ENCODE measurements around the gene LURAP1L. TPM values are rescaled to one million over a fixed set of nuclear protein-coding genes. Genes with fewer than 3 reads are reported as not detected.

LURAP1L gene
- total and polyA plus RNA-seq, 5 donors from 2014 or later = not detected

- Histone ChIP-seq H3K36me3 (ENCODE audit: control insufficient read depth, insufficient read depth, low read length) (no peaks in the 10 kb centered on the region), H3K4me1 (ENCODE audit: control insufficient read depth, insufficient read depth, low read length, poor library complexity, severe bottlenecking) (no peaks in the 10 kb centered on the region), H3K4me3 (ENCODE audit: low read depth, low read length) (no peak overlapping the region), H3K27me3 (ENCODE audit: control insufficient read depth, insufficient read depth, low read length) (no peaks in the 10 kb centered on the region), H3K27ac (ENCODE audit: insufficient read depth, low read length, poor library complexity, severe bottlenecking) (no peak overlapping the region), H3K9me3 (ENCODE audit: control insufficient read depth in 2 of 2, low read length in 2 of 2) (peaks cover 0 to 2% of the 10 kb centered on the region in 2 experiments)
- H3K4me3 Mint-ChIP-seq = no peak overlapping the region
- DNase-seq (no peak), ATAC-seq (ENCODE audit: low read depth in 2 of 2) (no peak)
- H3K27me3 Mint-ChIP-seq = no peaks in the 10 kb centered on the region
- peaks cover 0 to 19% (median 6%) of the 10 kb centered on the region in 7 donors for H3K9me3 Mint-ChIP-seq
- no peak overlapping the region for H3K27ac Mint-ChIP-seq
- no peaks in the 10 kb centered on the region for H3K4me1 Mint-ChIP-seq
- H3K36me3 Mint-ChIP-seq = no peaks in the 10 kb centered on the region
These were observed 26.8 kb downstream of the LURAP1L start for GRCh38 chr9:12801663-12802062.

- Mint-ChIP-seq H3K27me3 (no peaks in the 10 kb centered on the region), H3K4me3 (no peak overlapping the region), H3K27ac (no peak overlapping the region), H3K9me3 (peaks cover 0 to 19% (median 6%) of the 10 kb centered on the region in 7 donors), H3K4me1 (no peaks in the 10 kb centered on the region), H3K36me3 (no peaks in the 10 kb centered on the region)
- peaks cover 0 to 2% of the 10 kb centered on the region in 2 experiments for H3K9me3 ChIP-seq (ENCODE audit: control insufficient read depth in 2 of 2, low read length in 2 of 2)
- H3K36me3 ChIP-seq (ENCODE audit: control insufficient read depth, insufficient read depth, low read length) = no peaks in the 10 kb centered on the region
- no peak for DNase-seq
- no peak overlapping the region for H3K4me3 ChIP-seq (ENCODE audit: low read depth, low read length)
- H3K27me3 ChIP-seq (ENCODE audit: control insufficient read depth, insufficient read depth, low read length) = no peaks in the 10 kb centered on the region
- H3K27ac ChIP-seq (ENCODE audit: insufficient read depth, low read length, poor library complexity, severe bottlenecking) = no peak overlapping the region
- no peaks in the 10 kb centered on the region for H3K4me1 ChIP-seq (ENCODE audit: control insufficient read depth, insufficient read depth, low read length, poor library complexity, severe bottlenecking)
- no peak for ATAC-seq (ENCODE audit: low read depth in 2 of 2)
These were observed 27.3 kb downstream of the LURAP1L start for GRCh38 chr9:12802093-12802492.

GRCh38 chr9:12808569-12808968 lies 33.7 kb downstream of the LURAP1L start:
- H3K27me3 ChIP-seq (ENCODE audit: control insufficient read depth, insufficient read depth, low read length) = no peaks in the 10 kb centered on the region
- ATAC-seq (ENCODE audit: low read depth in 2 of 2) (no peak), DNase-seq (no peak)
- H3K4me3 ChIP-seq (ENCODE audit: low read depth, low read length) = no peak overlapping the region
- H3K4me1 Mint-ChIP-seq = no peaks in the 10 kb centered on the region
- H3K36me3 ChIP-seq (ENCODE audit: control insufficient read depth, insufficient read depth, low read length) = no peaks in the 10 kb centered on the region
- no peak overlapping the region for H3K27ac ChIP-seq (ENCODE audit: insufficient read depth, low read length, poor library complexity, severe bottlenecking)
- H3K4me1 ChIP-seq (ENCODE audit: control insufficient read depth, insufficient read depth, low read length, poor library complexity, severe bottlenecking) = no peaks in the 10 kb centered on the region
- H3K9me3 Mint-ChIP-seq = peaks cover 2 to 13% (median 9%) of the 10 kb centered on the region in 7 donors
- no peaks in the 10 kb centered on the region for H3K27me3 Mint-ChIP-seq
- H3K4me3 Mint-ChIP-seq = no peak overlapping the region
- no peaks in the 10 kb centered on the region for H3K36me3 Mint-ChIP-seq
- no peaks in the 10 kb centered on the region for H3K9me3 ChIP-seq (ENCODE audit: control insufficient read depth in 2 of 2, low read length in 2 of 2)
- no peak overlapping the region for H3K27ac Mint-ChIP-seq

- Histone ChIP-seq H3K4me1 (ENCODE audit: control insufficient read depth, insufficient read depth, low read length, poor library complexity, severe bottlenecking) (no peaks in the 10 kb centered on the region), H3K36me3 (ENCODE audit: control insufficient read depth, insufficient read depth, low read length) (no peaks in the 10 kb centered on the region), H3K27ac (ENCODE audit: insufficient read depth, low read length, poor library complexity, severe bottlenecking) (no peak overlapping the region), H3K4me3 (ENCODE audit: low read depth, low read length) (no peak overlapping the region), H3K9me3 (ENCODE audit: control insufficient read depth in 2 of 2, low read length in 2 of 2) (no peaks in the 10 kb centered on the region), H3K27me3 (ENCODE audit: control insufficient read depth, insufficient read depth, low read length) (no peaks in the 10 kb centered on the region)
- Mint-ChIP-seq H3K27me3 (no peaks in the 10 kb centered on the region), H3K27ac (no peak overlapping the region), H3K4me1 (no peaks in the 10 kb centered on the region), H3K4me3 (no peak overlapping the region), H3K9me3 (peaks cover 4 to 20% (median 8%) of the 10 kb centered on the region in 7 donors), H3K36me3 (no peaks in the 10 kb centered on the region)
- no peak for DNase-seq
- ATAC-seq (ENCODE audit: low read depth in 2 of 2) = no peak
These were observed 34.9 kb downstream of the LURAP1L start for GRCh38 chr9:12809720-12810119.

- Mint-ChIP-seq H3K27ac (no peak overlapping the region), H3K9me3 (peaks cover 4 to 17% (median 5%) of the 10 kb centered on the region in 7 donors), H3K4me1 (no peaks in the 10 kb centered on the region), H3K4me3 (no peak overlapping the region), H3K27me3 (no peaks in the 10 kb centered on the region), H3K36me3 (no peaks in the 10 kb centered on the region)
- no peaks in the 10 kb centered on the region for H3K9me3 ChIP-seq (ENCODE audit: control insufficient read depth in 2 of 2, low read length in 2 of 2)
- no peaks in the 10 kb centered on the region for H3K36me3 ChIP-seq (ENCODE audit: control insufficient read depth, insufficient read depth, low read length)
- H3K4me3 ChIP-seq (ENCODE audit: low read depth, low read length) = no peak overlapping the region
- H3K27ac ChIP-seq (ENCODE audit: insufficient read depth, low read length, poor library complexity, severe bottlenecking) = no peak overlapping the region
- no peak for DNase-seq
- H3K4me1 ChIP-seq (ENCODE audit: control insufficient read depth, insufficient read depth, low read length, poor library complexity, severe bottlenecking) = no peaks in the 10 kb centered on the region
- no peaks in the 10 kb centered on the region for H3K27me3 ChIP-seq (ENCODE audit: control insufficient read depth, insufficient read depth, low read length)
- ATAC-seq (ENCODE audit: low read depth in 2 of 2) = no peak
These were observed 37.1 kb downstream of the LURAP1L start for GRCh38 chr9:12811935-12812334.

- Mint-ChIP-seq H3K4me3 (no peak overlapping the region), H3K4me1 (no peaks in the 10 kb centered on the region), H3K27me3 (no peaks in the 10 kb centered on the region), H3K36me3 (no peaks in the 10 kb centered on the region), H3K27ac (no peak overlapping the region), H3K9me3 (peaks cover 4 to 25% (median 5%) of the 10 kb centered on the region in 7 donors)
- Histone ChIP-seq H3K9me3 (ENCODE audit: control insufficient read depth in 2 of 2, low read length in 2 of 2) (no peaks in the 10 kb centered on the region), H3K4me3 (ENCODE audit: low read depth, low read length) (no peak overlapping the region), H3K27me3 (ENCODE audit: control insufficient read depth, insufficient read depth, low read length) (no peaks in the 10 kb centered on the region), H3K4me1 (ENCODE audit: control insufficient read depth, insufficient read depth, low read length, poor library complexity, severe bottlenecking) (no peaks in the 10 kb centered on the region), H3K36me3 (ENCODE audit: control insufficient read depth, insufficient read depth, low read length) (no peaks in the 10 kb centered on the region), H3K27ac (ENCODE audit: insufficient read depth, low read length, poor library complexity, severe bottlenecking) (no peak overlapping the region)
- no peak for ATAC-seq (ENCODE audit: low read depth in 2 of 2)
- no peak for DNase-seq
These were observed 37.9 kb downstream of the LURAP1L start for GRCh38 chr9:12812710-12813109.

- no peaks in the 10 kb centered on the region for H3K27me3 Mint-ChIP-seq
- no peak for DNase-seq
- H3K27ac Mint-ChIP-seq = no peak overlapping the region
- no peaks in the 10 kb centered on the region for H3K4me1 Mint-ChIP-seq
- Histone ChIP-seq H3K27ac (ENCODE audit: insufficient read depth, low read length, poor library complexity, severe bottlenecking) (no peak overlapping the region), H3K9me3 (ENCODE audit: control insufficient read depth in 2 of 2, low read length in 2 of 2) (no peaks in the 10 kb centered on the region), H3K36me3 (ENCODE audit: control insufficient read depth, insufficient read depth, low read length) (no peaks in the 10 kb centered on the region), H3K27me3 (ENCODE audit: control insufficient read depth, insufficient read depth, low read length) (no peaks in the 10 kb centered on the region), H3K4me3 (ENCODE audit: low read depth, low read length) (no peak overlapping the region), H3K4me1 (ENCODE audit: control insufficient read depth, insufficient read depth, low read length, poor library complexity, severe bottlenecking) (no peaks in the 10 kb centered on the region)
- no peak for ATAC-seq (ENCODE audit: low read depth in 2 of 2)
- H3K9me3 Mint-ChIP-seq = peaks cover 4 to 30% (median 8%) of the 10 kb centered on the region in 7 donors
- no peaks in the 10 kb centered on the region for H3K36me3 Mint-ChIP-seq
- no peak overlapping the region for H3K4me3 Mint-ChIP-seq
These were observed 38.7 kb downstream of the LURAP1L start for GRCh38 chr9:12813533-12813932.

GRCh38 chr9:12813960-12814876 lies 39.4 kb downstream of the LURAP1L start:
- DNase-seq (no peak), ATAC-seq (ENCODE audit: low read depth in 2 of 2) (no peak)
- Mint-ChIP-seq H3K27ac (no peak overlapping the region), H3K9me3 (peaks cover 0 to 36% (median 5%) of the 10 kb centered on the region in 7 donors), H3K27me3 (no peaks in the 10 kb centered on the region), H3K4me3 (no peak overlapping the region), H3K4me1 (no peaks in the 10 kb centered on the region), H3K36me3 (no peaks in the 10 kb centered on the region)
- no peak overlapping the region for H3K4me3 ChIP-seq (ENCODE audit: low read depth, low read length)
- no peaks in the 10 kb centered on the region for H3K9me3 ChIP-seq (ENCODE audit: control insufficient read depth in 2 of 2, low read length in 2 of 2)
- H3K27ac ChIP-seq (ENCODE audit: insufficient read depth, low read length, poor library complexity, severe bottlenecking) = no peak overlapping the region
- no peaks in the 10 kb centered on the region for H3K36me3 ChIP-seq (ENCODE audit: control insufficient read depth, insufficient read depth, low read length)
- no peaks in the 10 kb centered on the region for H3K27me3 ChIP-seq (ENCODE audit: control insufficient read depth, insufficient read depth, low read length)
- no peaks in the 10 kb centered on the region for H3K4me1 ChIP-seq (ENCODE audit: control insufficient read depth, insufficient read depth, low read length, poor library complexity, severe bottlenecking)

Measured in CD4-positive, CD25-positive, alpha-beta regulatory T cell (primary cell).